A549 (cell line): ENCODE results near the gene NHERF1.

Experiments
- CHD2 ChIP-seq: fragments of 150-350 bp; IDR thresholded peaks from 2 replicates; pipeline ENCODE4 v1.6.1; 2014; ENCODE audit warnings: low read length; ENCODE audit not compliant: partially characterized antibody
- CHD4 ChIP-seq: fragments of 200-600 bp; sonication (generic); IDR thresholded peaks from 2 replicates; pipeline ENCODE4 v1.6.1; 2016; ENCODE audit warnings: antibody characterized with exemption, mild to moderate bottlenecking, borderline replicate concordance
- CTCF ChIP-seq: fragments of >200 bp; sonication (Bioruptor Twin); formaldehyde crosslinking; IDR thresholded peaks from 3 replicates; pipeline ENCODE4 v1.5.1; 2016
- EHMT2 ChIP-seq: fragments of 200-600 bp; sonication (generic); IDR thresholded peaks from 2 replicates; pipeline ENCODE4 v1.6.1; 2016; ENCODE audit warnings: antibody characterized with exemption, low read depth, mild to moderate bottlenecking, moderate library complexity
- MAFK ChIP-seq: fragments of 450-650 bp; IDR thresholded peaks from 2 replicates; pipeline ENCODE4 v1.6.1; 2014; ENCODE audit not compliant: partially characterized antibody
- POLR2A ChIP-seq: IDR thresholded peaks from 2 replicates; pipeline ENCODE4 v1.6.1; 2012; ENCODE audit warnings: mild to moderate bottlenecking, low read length
- REST ChIP-seq: fragments of 200-600 bp; sonication (generic); IDR thresholded peaks from 2 replicates; pipeline ENCODE4 v1.6.1; 2016; ENCODE audit warnings: antibody characterized with exemption, mild to moderate bottlenecking, moderate library complexity
- RFX5 ChIP-seq: fragments of 450-650 bp; IDR thresholded peaks from 2 replicates; pipeline ENCODE4 v1.7.1; 2014; ENCODE audit warnings: antibody characterized with exemption, mild to moderate bottlenecking, moderate library complexity
- SMC3 ChIP-seq: fragments of >200 bp; sonication (Bioruptor Twin); formaldehyde crosslinking; IDR thresholded peaks from 3 replicates; pipeline ENCODE4 v1.6.1; 2018; ENCODE audit warnings: inconsistent platforms

GRCh38 chr17:74737299-74738050, 11.0 kb upstream of the NHERF1 start:
- no peak for TF ChIP-seq POLR2A
- no peak for TF ChIP-seq MAFK
- peak; percentile 44; the same call in 2 of the 3 replicates for TF ChIP-seq CTCF
- TF ChIP-seq CHD4: no peak
- no peak for TF ChIP-seq CHD2
- TF ChIP-seq SMC3: peak; percentile 50
- TF ChIP-seq EHMT2: no peak
- TF ChIP-seq REST: no peak
- no peak for TF ChIP-seq RFX5
